ENCODE results near the gene LGALS14. TPM values are rescaled to one million over a fixed set of nuclear protein-coding genes. Genes with fewer than 3 reads are reported as not detected.

Gene LGALS14
- total RNA-seq, 1 donor from 2014 or later, result not detected

- Histone ChIP-seq H3K4me1 (no peaks in the 10 kb centered on the region), H3K27me3 (no peaks in the 10 kb centered on the region), H3K4me3 (no peak overlapping the region), H3K36me3 (no peaks in the 10 kb centered on the region), H3K9me3 (no peaks in the 10 kb centered on the region), H3K27ac (no peak overlapping the region)
- DNase-seq (ENCODE audit: extremely low spot score in 2 of 2), result no peak
- intact Hi-C loops (cut with DNase I), result no loop called here
- TF ChIP-seq POLR2AphosphoS5 (IDR thresholded peaks at IDR 0.05; ENCODE audit: insufficient read depth in 1 of 2, low read depth in 1 of 2), result no peak
- no peak for TF ChIP-seq CTCF (IDR thresholded peaks at IDR 0.05)
- TF ChIP-seq POLR2A (IDR thresholded peaks at IDR 0.05), result no peak
Observed at GRCh38 chr19:39677961-39678889, 26.1 kb upstream of the LGALS14 start.

- no peak for DNase-seq (ENCODE audit: extremely low spot score in 2 of 2)
- Histone ChIP-seq H3K9me3 (no peaks in the 10 kb centered on the region), H3K27me3 (no peaks in the 10 kb centered on the region), H3K4me1 (no peaks in the 10 kb centered on the region), H3K4me3 (no peak overlapping the region), H3K36me3 (no peaks in the 10 kb centered on the region), H3K27ac (no peak overlapping the region)
- intact Hi-C loops (cut with DNase I), result no loop called here
- no peak for TF ChIP-seq CTCF (IDR thresholded peaks at IDR 0.05)
- TF ChIP-seq POLR2A (IDR thresholded peaks at IDR 0.05), result no peak
- TF ChIP-seq POLR2AphosphoS5 (IDR thresholded peaks at IDR 0.05; ENCODE audit: insufficient read depth in 1 of 2, low read depth in 1 of 2), result no peak
Observed at GRCh38 chr19:39679056-39679790, 25.1 kb upstream of the LGALS14 start.

- Histone ChIP-seq H3K27ac (no peak overlapping the region), H3K4me1 (no peaks in the 10 kb centered on the region), H3K27me3 (no peaks in the 10 kb centered on the region), H3K9me3 (no peaks in the 10 kb centered on the region), H3K4me3 (no peak overlapping the region), H3K36me3 (no peaks in the 10 kb centered on the region)
- TF ChIP-seq CTCF (IDR thresholded peaks at IDR 0.05), result no peak
- TF ChIP-seq POLR2AphosphoS5 (IDR thresholded peaks at IDR 0.05; ENCODE audit: insufficient read depth in 1 of 2, low read depth in 1 of 2), result no peak
- no peak for TF ChIP-seq POLR2A (IDR thresholded peaks at IDR 0.05)
- intact Hi-C loops (cut with DNase I), result no loop called here
- DNase-seq (ENCODE audit: extremely low spot score in 2 of 2), result no peak
Observed at GRCh38 chr19:39679791-39680168, 24.5 kb upstream of the LGALS14 start.

GRCh38 chr19:39680593-39680992, 23.7 kb upstream of the LGALS14 start:
- H3K27me3 ChIP-seq, result no peaks in the 10 kb centered on the region
- DNase-seq (ENCODE audit: extremely low spot score in 2 of 2), result no peak
- no peaks in the 10 kb centered on the region for H3K9me3 ChIP-seq
- no peak for TF ChIP-seq CTCF (IDR thresholded peaks at IDR 0.05)
- no peak for TF ChIP-seq POLR2AphosphoS5 (IDR thresholded peaks at IDR 0.05; ENCODE audit: insufficient read depth in 1 of 2, low read depth in 1 of 2)
- TF ChIP-seq POLR2A (IDR thresholded peaks at IDR 0.05), result no peak
- H3K4me1 ChIP-seq, result no peaks in the 10 kb centered on the region
- H3K4me3 ChIP-seq, result no peak overlapping the region
- H3K36me3 ChIP-seq, result no peaks in the 10 kb centered on the region
- H3K27ac ChIP-seq, result no peak overlapping the region
- intact Hi-C loops (cut with DNase I), result no loop called here
